ENCODE measurements around the gene TTC28. TPM values are rescaled to one million over a fixed set of nuclear protein-coding genes. Genes with fewer than 3 reads are reported as not detected.
"Not testable (repeated sequence)": the region's sequence is repeated elsewhere in the genome, so short reads cannot be mapped to it uniquely, and the experiment has no call there.

TTC28 gene
- total RNA-seq, 4 donors from 2014 or later = 35.1 to 138 (median 50.8) TPM

GRCh38 chr22:28480000-28480715 lies 199.5 kb downstream of the TTC28 start:
- WGBS, 2 donors (ENCODE audit: low coverage in 1 of 2) = 31 to 64% methylated on average over 2 to 3 of the region's 3 CpGs
- Histone ChIP-seq H3K4me1 (peaks cover 0 to 16% (median 0%) of the 10 kb centered on the region in 3 donors), H3K27ac (no peak overlapping the region), H3K9me3 (no peaks in the 10 kb centered on the region), H3K36me3 (no peaks in the 10 kb centered on the region), H3K27me3 (no peaks in the 10 kb centered on the region), H3K4me3 (no peak overlapping the region)
- ATAC-seq = no peak
- no peak for TF ChIP-seq POLR2A (IDR thresholded peaks at IDR 0.05)
- no peak for TF ChIP-seq POLR2AphosphoS5 (IDR thresholded peaks at IDR 0.05)
- no peak for TF ChIP-seq EP300 (IDR thresholded peaks at IDR 0.05)
- no peak for TF ChIP-seq CTCF (IDR thresholded peaks at IDR 0.05)

- no peak overlapping the region for H3K27ac ChIP-seq
- H3K27me3 ChIP-seq = no peaks in the 10 kb centered on the region
- H3K4me1 ChIP-seq = peaks cover 0 to 16% (median 0%) of the 10 kb centered on the region in 3 donors
- ATAC-seq = no peak
- no peaks in the 10 kb centered on the region for H3K9me3 ChIP-seq
- H3K4me3 ChIP-seq = no peak overlapping the region
- no peak for TF ChIP-seq EP300 (IDR thresholded peaks at IDR 0.05)
- TF ChIP-seq CTCF (IDR thresholded peaks at IDR 0.05) = no peak
- no peak for TF ChIP-seq POLR2AphosphoS5 (IDR thresholded peaks at IDR 0.05)
- no peak for TF ChIP-seq POLR2A (IDR thresholded peaks at IDR 0.05)
- H3K36me3 ChIP-seq = no peaks in the 10 kb centered on the region
Observed at GRCh38 chr22:28478564-28478963, 201.1 kb downstream of the TTC28 start.

- Histone ChIP-seq H3K27me3 (no peaks in the 10 kb centered on the region), H3K27ac (no peak overlapping the region), H3K4me1 (peaks cover 0 to 16% (median 0%) of the 10 kb centered on the region in 3 donors), H3K9me3 (no peaks in the 10 kb centered on the region), H3K36me3 (no peaks in the 10 kb centered on the region), H3K4me3 (no peak overlapping the region)
- no peak for TF ChIP-seq POLR2A (IDR thresholded peaks at IDR 0.05)
- no peak for TF ChIP-seq EP300 (IDR thresholded peaks at IDR 0.05)
- no peak for TF ChIP-seq POLR2AphosphoS5 (IDR thresholded peaks at IDR 0.05)
- ATAC-seq = no peak
- WGBS, 2 donors (ENCODE audit: low coverage in 1 of 2) = 93 to 100% methylated on average over 1 of the region's 1 CpG
Observed at GRCh38 chr22:28477556-28477955, 202.1 kb downstream of the TTC28 start.

GRCh38 chr22:28474330-28474729 lies 205.3 kb downstream of the TTC28 start:
- WGBS, 2 donors (ENCODE audit: low coverage in 1 of 2) = 100% methylated on average over 1 of the region's 1 CpG
- no peaks in the 10 kb centered on the region for H3K4me1 ChIP-seq
- no peaks in the 10 kb centered on the region for H3K36me3 ChIP-seq
- no peak for ATAC-seq
- no peaks in the 10 kb centered on the region for H3K9me3 ChIP-seq
- H3K27ac ChIP-seq = no peak overlapping the region
- H3K4me3 ChIP-seq = no peak overlapping the region
- TF ChIP-seq POLR2A (IDR thresholded peaks at IDR 0.05) = no peak
- no peak for TF ChIP-seq CTCF (IDR thresholded peaks at IDR 0.05)
- TF ChIP-seq POLR2AphosphoS5 (IDR thresholded peaks at IDR 0.05) = no peak
- no peak for TF ChIP-seq EP300 (IDR thresholded peaks at IDR 0.05)
- H3K27me3 ChIP-seq = no peaks in the 10 kb centered on the region

- Histone ChIP-seq H3K4me3 (no peak overlapping the region), H3K4me1 (no peaks in the 10 kb centered on the region), H3K36me3 (no peaks in the 10 kb centered on the region), H3K27me3 (no peaks in the 10 kb centered on the region), H3K9me3 (no peaks in the 10 kb centered on the region), H3K27ac (no peak overlapping the region)
- 85 to 92% methylated on average over 2 of the region's 2 CpGs for whole genome bisulfite sequencing, 2 donors (ENCODE audit: low coverage in 1 of 2)
- ATAC-seq = no peak
- TF ChIP-seq POLR2A (IDR thresholded peaks at IDR 0.05) (no peak), EP300 (IDR thresholded peaks at IDR 0.05) (no peak), CTCF (IDR thresholded peaks at IDR 0.05) (no peak)
Observed at GRCh38 chr22:28473258-28473657, 206.4 kb downstream of the TTC28 start.

GRCh38 chr22:28467055-28467454 lies 212.6 kb downstream of the TTC28 start:
- not testable (repeated sequence) for ATAC-seq, H3K27ac ChIP-seq, H3K9me3 ChIP-seq, H3K36me3 ChIP-seq, H3K4me3 ChIP-seq, H3K27me3 ChIP-seq
- 54 to 60% methylated on average over 1 of the region's 1 CpG for WGBS, 2 donors (ENCODE audit: low coverage in 1 of 2)
- H3K4me1 ChIP-seq = peaks cover 0 to 11% (median 0%) of the 10 kb centered on the region in 3 donors

Data from gastroesophageal sphincter (tissue), 4 donors.